Tibial artery (tissue), 4 donors: ENCODE results near the gene PRKRIP1.
A peak's percentile ranks its signal among the peaks of the same experiment; 100 is the strongest.
"Not testable (repeated sequence)": the region's sequence is repeated elsewhere in the genome, so short reads cannot be mapped to it uniquely, and the experiment has no call there.

Experiments
- DNase-seq, 2 donors: peaks; one replicate each; pipeline ENCODE4 v3.0.0-alpha.2; 2019
- H3K27ac ChIP-seq, 2 donors: fragments of 200-600 bp; sonication (generic) in 1 of 2; 1 replicate in 1 of 2; 2 replicates in 1 of 2; pipeline ENCODE4 v1.5.1; 2018 to 2019; ENCODE audit warnings: mild to moderate bottlenecking in 1 of 2
- H3K27me3 ChIP-seq, 2 donors: fragments of 200-600 bp; sonication (generic) in 1 of 2; one replicate each; pipeline versions ENCODE4 v1.5.1 to v1.6.0; 2016 to 2019
- H3K36me3 ChIP-seq, 3 donors: fragments of 200-600 bp; sonication (generic) in 2 of 3; one replicate each; pipeline ENCODE4 v1.5.1; 2016 to 2019; ENCODE audit warnings: mild to moderate bottlenecking in 2 of 3
- H3K4me1 ChIP-seq, 4 donors: fragments of 200-600 bp; sonication (generic) in 2 of 4; 1 replicate in 3 of 4; 2 replicates in 1 of 4; pipeline ENCODE4 v1.5.1; 2016 to 2019
- H3K4me3 ChIP-seq, 2 donors: fragments of 200-600 bp; sonication (generic) in 1 of 2; 1 replicate in 1 of 2; 2 replicates in 1 of 2; pipeline ENCODE4 v1.5.1; 2018 to 2019; ENCODE audit warnings: mild to moderate bottlenecking in 2 of 2
- H3K9me3 ChIP-seq, 3 donors: fragments of 200-600 bp; sonication (generic) in 1 of 3; one replicate each; pipeline ENCODE4 v1.5.1; 2016 to 2019
- intact Hi-C: fragments of 100-400 bp; cut with DNase I; formaldehyde crosslinking; loops from one replicate; pipeline ENCODE4 v1.15.0; 2023; ENCODE audit warnings: low total_unique reads
- TF ChIP-seq, protein P1 (sequence below), 2 experiments: fragments of 200-600 bp in 1 of 2; fragments of 450-650 bp in 1 of 2; IDR thresholded peaks; one replicate each; pipeline ENCODE4 v1.5.1; 2017 to 2019; ENCODE audit warnings: antibody characterized with exemption in 2 of 2, mild to moderate bottlenecking in 1 of 2, moderate library complexity in 1 of 2

The PRKRIP1 gene

DNA sequence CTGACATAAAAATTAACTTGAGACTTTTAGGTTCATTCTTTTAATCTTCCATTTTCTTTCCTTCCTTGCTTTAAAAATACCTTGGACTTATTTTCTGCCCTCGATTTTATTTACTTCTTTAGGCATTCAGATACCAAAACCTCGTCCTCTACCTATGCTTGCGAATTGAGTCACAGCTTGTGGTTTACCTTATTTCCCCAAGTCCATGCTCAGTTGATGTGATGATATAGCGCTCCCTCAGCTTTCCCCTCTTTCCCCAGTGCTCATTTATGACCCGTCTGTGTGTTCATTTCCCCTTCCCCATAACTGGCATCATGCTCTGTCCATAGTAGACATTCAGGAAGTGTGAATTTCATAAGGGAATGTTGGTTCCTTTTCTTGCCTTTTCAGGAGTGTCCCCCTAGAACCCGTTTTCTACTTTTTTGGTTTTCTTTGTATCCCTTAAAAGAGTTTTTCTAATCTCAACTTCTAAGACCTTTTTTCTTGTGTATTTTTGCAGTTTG lies 19.1 kb upstream of the PRKRIP1 start:
- no peak overlapping the region for H3K4me3 ChIP-seq
- H3K27ac ChIP-seq = no peak overlapping the region
- no peaks in the 10 kb centered on the region for H3K9me3 ChIP-seq
- TF ChIP-seq, protein P1, sequence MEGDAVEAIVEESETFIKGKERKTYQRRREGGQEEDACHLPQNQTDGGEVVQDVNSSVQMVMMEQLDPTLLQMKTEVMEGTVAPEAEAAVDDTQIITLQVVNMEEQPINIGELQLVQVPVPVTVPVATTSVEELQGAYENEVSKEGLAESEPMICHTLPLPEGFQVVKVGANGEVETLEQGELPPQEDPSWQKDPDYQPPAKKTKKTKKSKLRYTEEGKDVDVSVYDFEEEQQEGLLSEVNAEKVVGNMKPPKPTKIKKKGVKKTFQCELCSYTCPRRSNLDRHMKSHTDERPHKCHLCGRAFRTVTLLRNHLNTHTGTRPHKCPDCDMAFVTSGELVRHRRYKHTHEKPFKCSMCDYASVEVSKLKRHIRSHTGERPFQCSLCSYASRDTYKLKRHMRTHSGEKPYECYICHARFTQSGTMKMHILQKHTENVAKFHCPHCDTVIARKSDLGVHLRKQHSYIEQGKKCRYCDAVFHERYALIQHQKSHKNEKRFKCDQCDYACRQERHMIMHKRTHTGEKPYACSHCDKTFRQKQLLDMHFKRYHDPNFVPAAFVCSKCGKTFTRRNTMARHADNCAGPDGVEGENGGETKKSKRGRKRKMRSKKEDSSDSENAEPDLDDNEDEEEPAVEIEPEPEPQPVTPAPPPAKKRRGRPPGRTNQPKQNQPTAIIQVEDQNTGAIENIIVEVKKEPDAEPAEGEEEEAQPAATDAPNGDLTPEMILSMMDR (IDR thresholded peaks at IDR 0.05) = no peak
- no peaks in the 10 kb centered on the region for H3K4me1 ChIP-seq
- H3K27me3 ChIP-seq = no peaks in the 10 kb centered on the region
- H3K36me3 ChIP-seq = peaks cover 33 to 59% (median 55%) of the 10 kb centered on the region in 3 donors
- DNase-seq = no peak
- intact Hi-C loops = no loop called here

DNA sequence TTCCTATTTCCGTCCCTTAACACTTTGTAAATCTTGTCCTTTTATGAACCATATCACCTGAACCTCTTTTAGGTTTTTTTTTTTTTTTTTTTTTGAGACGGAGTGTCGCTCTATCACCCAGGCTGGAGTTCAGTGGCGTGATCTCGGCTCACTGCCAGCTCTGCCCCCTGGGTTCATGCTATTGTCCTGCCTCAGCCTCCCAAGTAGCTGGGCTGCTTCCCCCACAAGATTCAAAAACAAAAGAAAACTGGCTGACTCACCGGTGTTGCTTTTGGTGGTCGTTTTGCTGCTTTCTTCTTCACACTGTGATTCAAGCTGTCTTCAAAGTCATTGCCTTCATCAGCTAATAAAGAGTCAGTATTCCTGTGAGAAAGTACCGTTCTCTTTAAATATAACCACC lies 15.3 kb upstream of the PRKRIP1 start:
- H3K27ac ChIP-seq, H3K4me3 ChIP-seq, H3K27me3 ChIP-seq, intact Hi-C loops, DNase-seq, H3K9me3 ChIP-seq, H3K4me1 ChIP-seq: not testable (repeated sequence)
- peaks cover 33 to 74% (median 51%) of the 10 kb centered on the region in 3 donors for H3K36me3 ChIP-seq

DNA sequence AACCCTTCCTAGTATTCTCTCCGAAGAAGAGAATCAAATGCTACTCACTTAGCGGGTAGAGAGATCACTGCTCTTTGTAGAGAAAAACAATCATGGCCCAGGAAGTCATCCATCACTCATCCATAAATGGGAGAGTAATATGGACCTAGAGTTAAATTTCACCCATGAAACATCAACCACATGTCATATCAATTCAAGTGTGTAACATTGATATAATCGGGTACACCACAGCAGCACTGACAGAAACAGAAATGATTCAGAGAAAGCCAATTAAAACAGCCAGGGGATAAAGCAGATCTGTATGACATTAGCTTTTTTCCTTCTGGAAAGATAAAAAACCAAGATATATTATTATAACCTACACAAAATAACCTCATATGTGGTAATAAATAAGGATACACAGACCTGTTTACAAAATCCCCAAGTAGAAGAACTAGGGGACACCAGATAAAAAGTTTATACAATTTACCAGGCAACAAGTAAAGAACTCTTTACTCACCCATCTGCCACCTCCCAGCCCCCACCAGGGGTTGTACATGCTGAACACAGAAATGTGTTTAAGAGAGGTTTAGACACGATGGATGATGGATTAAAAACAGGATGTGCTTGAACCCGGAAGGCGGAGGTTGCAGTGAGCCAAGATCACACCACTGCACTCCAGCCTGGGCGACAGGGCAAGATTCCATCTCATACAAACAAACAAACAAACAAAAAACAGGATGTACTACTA lies 14.3 kb upstream of the PRKRIP1 start:
- DNase-seq, H3K27me3 ChIP-seq, H3K27ac ChIP-seq, intact Hi-C loops, H3K4me1 ChIP-seq, H3K4me3 ChIP-seq, H3K9me3 ChIP-seq: not testable (repeated sequence)
- H3K36me3 ChIP-seq = peaks cover 29 to 72% (median 45%) of the 10 kb centered on the region in 3 donors

DNA sequence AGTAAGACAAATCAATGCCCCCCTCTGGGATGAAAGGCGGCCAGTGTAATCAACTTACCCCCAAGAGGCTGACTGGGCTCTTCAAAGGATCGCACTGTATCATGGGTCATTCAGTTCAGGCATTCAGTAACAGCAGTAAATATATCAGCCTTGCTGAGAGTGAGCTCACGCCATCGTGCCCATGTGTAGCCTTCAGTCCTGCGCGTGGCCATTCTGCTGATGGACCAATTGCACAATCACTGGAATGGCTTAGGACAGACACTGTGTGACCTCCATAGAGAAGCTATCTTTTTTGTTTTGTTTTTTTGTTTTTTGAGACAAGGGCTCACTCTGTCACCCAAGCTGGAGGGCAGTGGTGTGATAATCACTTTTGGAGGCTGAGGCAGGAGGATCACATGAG lies 9.1 kb upstream of the PRKRIP1 start:
- Histone ChIP-seq H3K4me1 (no peaks in the 10 kb centered on the region), H3K36me3 (peaks cover 0 to 40% (median 0%) of the 10 kb centered on the region in 3 donors), H3K4me3 (no peak overlapping the region), H3K9me3 (no peaks in the 10 kb centered on the region), H3K27ac (no peak overlapping the region), H3K27me3 (no peaks in the 10 kb centered on the region)
- DNase-seq = no peak
- intact Hi-C loops = no loop called here
- TF ChIP-seq, protein P1 (IDR thresholded peaks at IDR 0.05) = no peak

DNA sequence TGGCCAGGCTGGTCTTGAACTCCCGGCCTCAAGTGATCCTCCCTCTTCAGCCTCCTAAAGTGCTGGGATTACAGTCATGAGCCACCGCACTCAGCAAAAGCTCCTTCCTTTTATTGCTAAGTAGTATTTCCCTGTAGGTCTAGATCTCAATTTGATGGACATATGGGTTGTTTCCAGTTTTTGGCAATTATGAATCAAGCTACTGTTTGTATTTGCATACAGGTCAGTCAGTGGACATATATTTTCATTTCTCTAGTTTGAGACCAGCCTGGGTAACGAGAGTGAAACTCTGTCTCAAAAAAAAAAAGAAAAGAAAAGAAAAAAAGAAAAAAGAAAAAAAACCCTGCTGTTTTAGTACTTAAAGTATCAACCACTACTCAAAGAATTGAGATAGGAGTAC lies 6.4 kb upstream of the PRKRIP1 start:
- Histone ChIP-seq H3K36me3 (peaks cover 0 to 36% (median 0%) of the 10 kb centered on the region in 3 donors), H3K27ac (no peak overlapping the region), H3K4me1 (no peaks in the 10 kb centered on the region), H3K9me3 (no peaks in the 10 kb centered on the region), H3K4me3 (no peak overlapping the region), H3K27me3 (no peaks in the 10 kb centered on the region)
- TF ChIP-seq, protein P1 (IDR thresholded peaks at IDR 0.05) = no peak
- intact Hi-C loops = loop anchor here (2.0 kb wide), 1 partner anchor 111 kb away; no protein-coding TSS in a partner anchor
- DNase-seq = no peak

DNA sequence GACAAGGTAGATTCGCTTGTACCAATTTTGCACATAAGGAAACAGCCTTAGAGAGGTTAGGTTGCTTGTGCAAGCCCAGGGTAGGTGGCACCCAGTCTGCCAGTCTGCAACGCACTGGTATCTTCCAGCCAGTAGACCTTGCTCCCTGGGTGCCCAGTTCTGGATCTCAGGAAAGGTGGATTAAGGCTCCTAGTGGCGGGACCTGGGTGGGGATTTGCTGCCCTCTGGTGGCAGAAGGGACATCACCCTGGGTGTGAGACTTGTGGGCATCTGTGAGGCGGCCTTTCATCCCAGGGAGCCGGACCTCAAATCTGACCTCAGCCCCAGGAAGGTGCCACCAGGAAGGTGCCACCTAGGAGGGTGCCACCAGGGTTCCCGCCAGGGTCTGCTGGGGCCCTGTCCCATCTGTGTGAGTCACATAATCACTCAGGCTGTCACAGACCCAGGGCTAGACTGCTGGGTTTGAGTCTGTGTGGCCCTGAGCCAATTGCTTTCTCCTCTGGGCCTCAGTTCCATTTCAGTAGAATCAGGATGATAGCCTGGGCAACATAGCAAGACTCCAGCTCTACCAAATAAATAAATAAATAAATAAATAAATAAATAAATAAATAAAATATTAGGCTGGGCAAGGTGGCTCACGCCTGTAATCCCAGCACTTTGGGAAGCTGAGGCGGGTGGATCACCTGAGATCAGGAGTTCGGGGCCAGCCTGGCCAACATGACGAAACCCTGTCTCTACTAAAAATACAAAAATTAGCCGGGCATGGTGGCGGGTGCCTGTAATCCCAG lies 5.3 kb upstream of the PRKRIP1 start:
- peak; percentile 75 to 84 for DNase-seq
- no peaks in the 10 kb centered on the region for H3K27me3 ChIP-seq
- H3K36me3 ChIP-seq = peaks cover 0 to 28% (median 0%) of the 10 kb centered on the region in 3 donors
- TF ChIP-seq, protein P1 (IDR thresholded peaks at IDR 0.05) = peak; percentile 80 to 91
- intact Hi-C loops = loop anchor here (2.0 kb wide), 1 partner anchor 112 kb away; no protein-coding TSS in a partner anchor
- H3K9me3 ChIP-seq = no peaks in the 10 kb centered on the region
- H3K4me1 ChIP-seq = peaks cover 0 to 5% (median 0%) of the 10 kb centered on the region in 4 donors
- no peak overlapping the region for H3K4me3 ChIP-seq
- H3K27ac ChIP-seq = no peak overlapping the region
